ENCODE results near the gene VSIG10.
"Not testable (repeated sequence)": the region's sequence is repeated elsewhere in the genome, so short reads cannot be mapped to it uniquely, and the experiment has no call there.

VSIG10 gene

GRCh38 chr12:118022728-118023109 is 81.1 kb downstream of the VSIG10 start:
- Histone ChIP-seq H3K27ac (ENCODE audit: low read length) (no peak overlapping the region), H3K79me2 (ENCODE audit: low read length) (peaks cover 9% of the 10 kb centered on the region), H3K4me2 (ENCODE audit: low read length) (no peak overlapping the region), H4K20me1 (ENCODE audit: insufficient read depth, low read length) (peaks cover 2% of the 10 kb centered on the region; the same call in 1 of the 2 replicates), H3K27me3 (ENCODE audit: low read depth, low read length) (no peaks in the 10 kb centered on the region), H2AFZ (ENCODE audit: low read depth, low read length) (no peak overlapping the region), H3K4me3 (ENCODE audit: low read length) (no peak overlapping the region), H3K9me3 (ENCODE audit: insufficient read depth, low read length) (no peaks in the 10 kb centered on the region), H3K4me1 (ENCODE audit: low read length) (peaks cover 4% of the 10 kb centered on the region), H3K36me3 (replicated peaks; ENCODE audit: low read depth, low read length) (peaks cover 63% of the 10 kb centered on the region), H3K9ac (ENCODE audit: low read length) (no peak overlapping the region)
- TF ChIP-seq, protein P1, sequence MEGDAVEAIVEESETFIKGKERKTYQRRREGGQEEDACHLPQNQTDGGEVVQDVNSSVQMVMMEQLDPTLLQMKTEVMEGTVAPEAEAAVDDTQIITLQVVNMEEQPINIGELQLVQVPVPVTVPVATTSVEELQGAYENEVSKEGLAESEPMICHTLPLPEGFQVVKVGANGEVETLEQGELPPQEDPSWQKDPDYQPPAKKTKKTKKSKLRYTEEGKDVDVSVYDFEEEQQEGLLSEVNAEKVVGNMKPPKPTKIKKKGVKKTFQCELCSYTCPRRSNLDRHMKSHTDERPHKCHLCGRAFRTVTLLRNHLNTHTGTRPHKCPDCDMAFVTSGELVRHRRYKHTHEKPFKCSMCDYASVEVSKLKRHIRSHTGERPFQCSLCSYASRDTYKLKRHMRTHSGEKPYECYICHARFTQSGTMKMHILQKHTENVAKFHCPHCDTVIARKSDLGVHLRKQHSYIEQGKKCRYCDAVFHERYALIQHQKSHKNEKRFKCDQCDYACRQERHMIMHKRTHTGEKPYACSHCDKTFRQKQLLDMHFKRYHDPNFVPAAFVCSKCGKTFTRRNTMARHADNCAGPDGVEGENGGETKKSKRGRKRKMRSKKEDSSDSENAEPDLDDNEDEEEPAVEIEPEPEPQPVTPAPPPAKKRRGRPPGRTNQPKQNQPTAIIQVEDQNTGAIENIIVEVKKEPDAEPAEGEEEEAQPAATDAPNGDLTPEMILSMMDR (IDR thresholded peaks at IDR 0.05; ENCODE audit: low read depth, low read length) = no peak
- no peak for TF ChIP-seq EZH2phosphoT487 (IDR thresholded peaks at IDR 0.05; ENCODE audit: low read depth)

- not testable (repeated sequence) for H2AFZ ChIP-seq (ENCODE audit: low read depth, low read length); H3K27ac ChIP-seq (ENCODE audit: low read length); H3K4me3 ChIP-seq (ENCODE audit: low read length); H3K9ac ChIP-seq (ENCODE audit: low read length); H3K4me2 ChIP-seq (ENCODE audit: low read length); H3K4me1 ChIP-seq (ENCODE audit: low read length); H4K20me1 ChIP-seq (ENCODE audit: insufficient read depth, low read length); H3K27me3 ChIP-seq (ENCODE audit: low read depth, low read length); H3K9me3 ChIP-seq (ENCODE audit: insufficient read depth, low read length)
- Histone ChIP-seq H3K79me2 (ENCODE audit: low read length) (peaks cover 14% of the 10 kb centered on the region), H3K36me3 (replicated peaks; ENCODE audit: low read depth, low read length) (peaks cover 61% of the 10 kb centered on the region)
These were observed 81.6 kb downstream of the VSIG10 start for GRCh38 chr12:118022097-118022727.

DNA sequence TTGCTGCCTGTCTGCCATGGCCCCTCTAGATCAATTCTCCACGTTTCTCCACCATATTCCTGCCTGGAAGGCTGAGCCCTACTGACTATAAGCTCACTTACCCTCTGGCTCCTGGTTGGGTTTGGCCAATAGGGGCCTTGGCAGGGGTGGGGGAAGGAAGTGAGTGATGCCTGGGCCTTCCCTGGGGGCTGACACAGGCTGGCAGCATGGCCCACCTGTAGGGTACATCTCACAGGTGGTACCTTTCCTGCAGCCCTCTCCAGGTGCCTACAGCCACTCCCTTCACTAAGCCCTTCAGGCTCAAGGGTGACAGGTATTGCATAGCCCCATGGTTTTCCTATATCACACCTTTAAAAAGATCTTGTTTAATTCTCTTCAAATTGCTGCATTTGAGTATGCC is 83.8 kb downstream of the VSIG10 start:
- H3K27ac ChIP-seq (ENCODE audit: low read length) = no peak overlapping the region
- peaks cover 3% of the 10 kb centered on the region; the same call in 1 of the 2 replicates for H4K20me1 ChIP-seq (ENCODE audit: insufficient read depth, low read length)
- H3K36me3 ChIP-seq (replicated peaks; ENCODE audit: low read depth, low read length) = peaks cover 45% of the 10 kb centered on the region
- no peaks in the 10 kb centered on the region for H3K27me3 ChIP-seq (ENCODE audit: low read depth, low read length)
- peaks cover 20% of the 10 kb centered on the region for H3K79me2 ChIP-seq (ENCODE audit: low read length)
- H2AFZ ChIP-seq (ENCODE audit: low read depth, low read length) = no peak overlapping the region
- peaks cover 13% of the 10 kb centered on the region for H3K4me1 ChIP-seq (ENCODE audit: low read length)
- H3K9me3 ChIP-seq (ENCODE audit: insufficient read depth, low read length) = no peaks in the 10 kb centered on the region
- H3K4me3 ChIP-seq (ENCODE audit: low read length) = no peak overlapping the region
- H3K9ac ChIP-seq (ENCODE audit: low read length) = no peak overlapping the region
- TF ChIP-seq, protein P1 (IDR thresholded peaks at IDR 0.05; ENCODE audit: low read depth, low read length) = no peak
- no peak for TF ChIP-seq EZH2phosphoT487 (IDR thresholded peaks at IDR 0.05; ENCODE audit: low read depth)
- H3K4me2 ChIP-seq (ENCODE audit: low read length) = no peak overlapping the region

DNA sequence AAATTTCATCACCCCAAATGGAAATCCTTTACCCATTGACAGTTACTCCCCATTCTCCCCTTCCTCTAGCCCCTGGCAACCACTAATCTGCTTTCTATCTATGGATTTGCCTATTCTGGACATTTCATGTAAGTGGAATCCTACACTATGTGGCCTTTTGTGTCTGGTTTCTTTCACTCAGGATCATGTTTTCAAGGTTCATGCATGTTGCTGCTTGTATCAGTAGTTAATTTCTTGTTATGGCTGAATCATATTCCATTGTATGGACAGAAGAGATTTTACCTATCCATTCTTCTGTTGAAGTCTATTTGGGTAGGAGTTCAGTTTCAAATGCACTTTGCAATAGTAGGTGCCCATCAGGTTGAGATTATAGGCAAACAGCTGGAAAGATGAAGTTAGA is 85.9 kb downstream of the VSIG10 start:
- H3K27ac ChIP-seq (ENCODE audit: low read length) = no peak overlapping the region
- TF ChIP-seq, protein P1 (IDR thresholded peaks at IDR 0.05; ENCODE audit: low read depth, low read length) = no peak
- no peak for TF ChIP-seq EZH2phosphoT487 (IDR thresholded peaks at IDR 0.05; ENCODE audit: low read depth)
- H3K4me1 ChIP-seq (ENCODE audit: low read length) = peaks cover 13% of the 10 kb centered on the region
- peak overlapping the region; percentile 84; the same call in 1 of the 2 replicates for H3K4me3 ChIP-seq (ENCODE audit: low read length)
- H2AFZ ChIP-seq (ENCODE audit: low read depth, low read length) = no peak overlapping the region
- H3K9me3 ChIP-seq (ENCODE audit: insufficient read depth, low read length) = no peaks in the 10 kb centered on the region
- H3K79me2 ChIP-seq (ENCODE audit: low read length) = peaks cover 20% of the 10 kb centered on the region
- peak overlapping the region; percentile 99 for H3K4me2 ChIP-seq (ENCODE audit: low read length)
- H3K9ac ChIP-seq (ENCODE audit: low read length) = no peak overlapping the region
- no peaks in the 10 kb centered on the region for H3K27me3 ChIP-seq (ENCODE audit: low read depth, low read length)
- H4K20me1 ChIP-seq (ENCODE audit: insufficient read depth, low read length) = peaks cover 3% of the 10 kb centered on the region; the same call in 1 of the 2 replicates
- peaks cover 37% of the 10 kb centered on the region for H3K36me3 ChIP-seq (replicated peaks; ENCODE audit: low read depth, low read length)

All from OCI-LY3 (cell line).